Lower leg skin (tissue), 4 donors: ENCODE results near the gene LHFPL2. TPM values are rescaled to one million over a fixed set of nuclear protein-coding genes. Genes with fewer than 3 reads are reported as not detected.
A peak's percentile ranks its signal among the peaks of the same experiment; 100 is the strongest.

ENCODE experiments used
- DNase-seq, 2 donors: peaks; one replicate each; pipeline ENCODE4 v3.0.0-alpha.2; 2019; ENCODE audit warnings: low spot score in 2 of 2
- H3K4me3 ChIP-seq: fragments of 200-600 bp; sonication (generic); 2 replicates; pipeline ENCODE4 v1.5.1; 2017; ENCODE audit warnings: mild to moderate bottlenecking, low read depth; ENCODE audit not compliant: poor library complexity, severe bottlenecking
- CTCF ChIP-seq, 3 donors: fragments of 450-650 bp; IDR thresholded peaks; one replicate each; pipeline ENCODE4 v1.5.1; 2016; ENCODE audit warnings: antibody characterized with exemption in 3 of 3, mild to moderate bottlenecking in 3 of 3, moderate library complexity in 2 of 3
- POLR2A ChIP-seq, 2 donors: fragments of 450-650 bp; IDR thresholded peaks; one replicate each; pipeline ENCODE4 v1.6.1; 2016 to 2017; ENCODE audit warnings: antibody characterized with exemption in 2 of 2, mild to moderate bottlenecking in 1 of 2, moderate library complexity in 1 of 2
- WGBS, 2 donors: methylation state at CpG; one replicate each; pipeline ENCODE4 v1.1.5; 2018; 5-methylcytosine and 5-hydroxymethylcytosine counted together
- intact Hi-C: fragments of 100-400 bp; cut with DNase I; formaldehyde crosslinking; loops from one replicate; pipeline ENCODE4 v1.15.0; 2023; ENCODE audit warnings: low total_unique reads
- total RNA-seq, 4 donors: library from RNA; depleted of rRNA; stranded (reverse); fragments of >200 nt; gene quantifications; one replicate each; pipeline ENCODE4 v1.1.0, GENCODE V29; 2016

Gene LHFPL2
- total RNA-seq, 4 donors from 2014 or later: 7.3 to 11.1 (median 9.6) TPM

DNA sequence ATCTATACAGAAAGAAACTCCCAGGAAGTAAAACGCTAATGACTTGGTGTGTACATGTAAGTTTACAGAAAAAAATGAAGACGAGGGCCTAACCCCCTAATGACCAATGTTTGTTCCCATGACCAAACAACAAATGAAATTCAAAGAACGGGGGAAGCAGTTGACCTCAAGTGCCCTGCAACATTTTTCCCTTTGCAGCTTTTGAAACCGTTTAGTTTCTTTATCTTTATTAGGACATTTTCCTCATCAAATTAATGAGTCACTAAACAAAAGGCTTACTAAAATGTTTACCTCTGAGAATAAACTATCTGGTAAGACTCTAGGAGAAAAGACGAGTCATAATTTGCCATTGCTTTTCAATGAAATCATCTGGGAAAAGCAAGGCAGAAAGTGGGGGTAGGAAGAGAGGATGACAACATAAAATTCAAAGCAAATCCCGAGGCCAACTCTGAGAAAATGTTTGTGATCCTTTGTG lies 57.4 kb downstream of the LHFPL2 start:
- H3K4me3 ChIP-seq: no peak overlapping the region
- no peak for DNase-seq
- TF ChIP-seq POLR2A (IDR thresholded peaks at IDR 0.05) (no peak), CTCF (IDR thresholded peaks at IDR 0.05) (no peak)
- 46 to 58% methylated on average over 6 of the region's 6 CpGs for WGBS, 2 donors
- intact Hi-C loops: no loop called here

DNA sequence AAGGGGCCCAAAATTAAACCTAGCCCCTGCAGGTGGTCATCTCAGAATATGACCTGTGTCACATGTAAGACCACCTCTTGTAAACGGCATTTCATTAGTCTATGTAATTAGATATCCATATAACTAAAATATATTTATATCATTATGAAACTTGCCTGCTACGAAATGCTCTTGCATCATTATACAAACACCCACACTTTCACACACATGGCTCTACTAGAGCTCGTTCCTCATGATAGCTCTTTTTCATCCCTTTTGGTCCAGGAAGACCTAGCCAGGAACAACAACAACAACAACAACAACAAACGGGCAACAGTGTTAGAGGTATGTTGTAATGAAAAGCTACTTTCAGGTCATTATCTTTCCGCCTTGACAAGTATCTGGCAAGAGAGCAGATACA lies 58.6 kb downstream of the LHFPL2 start:
- no peak for DNase-seq
- no peak overlapping the region for H3K4me3 ChIP-seq
- WGBS, 2 donors: 83 to 86% methylated on average over 5 of the region's 5 CpGs
- TF ChIP-seq POLR2A (IDR thresholded peaks at IDR 0.05) (no peak), CTCF (IDR thresholded peaks at IDR 0.05) (no peak)
- intact Hi-C loops: no loop called here

DNA sequence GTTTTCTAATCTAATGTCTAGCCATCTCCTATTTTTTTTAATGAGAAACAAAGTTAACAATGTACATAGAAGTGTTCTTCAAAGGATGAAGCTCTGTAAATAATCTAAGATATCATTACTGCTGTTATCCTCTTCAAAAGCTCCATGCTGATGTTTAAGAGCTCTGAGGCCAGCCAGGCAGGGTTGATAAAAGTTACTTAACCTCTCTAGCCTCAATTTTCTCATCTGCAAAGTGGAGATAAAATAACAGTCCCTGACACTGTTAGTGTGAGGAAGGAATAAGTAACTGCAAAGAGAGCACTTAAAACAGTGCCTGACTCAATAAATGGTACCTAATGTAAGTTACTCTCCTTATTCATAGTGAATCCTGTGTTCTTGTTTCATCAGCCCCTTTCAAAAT lies 60.1 kb downstream of the LHFPL2 start:
- intact Hi-C loops: no loop called here
- no peak for TF ChIP-seq CTCF (IDR thresholded peaks at IDR 0.05)
- TF ChIP-seq POLR2A (IDR thresholded peaks at IDR 0.05): no peak
- H3K4me3 ChIP-seq: no peak overlapping the region
- DNase-seq: no peak

GRCh38 chr5:78587775-78588291 lies 60.7 kb downstream of the LHFPL2 start:
- DNase-seq: peak in 1 of 2 donors; percentile 37
- no peak for TF ChIP-seq POLR2A (IDR thresholded peaks at IDR 0.05)
- no peak for TF ChIP-seq CTCF (IDR thresholded peaks at IDR 0.05)
- intact Hi-C loops: no loop called here
- H3K4me3 ChIP-seq: no peak overlapping the region
- 55 to 57% methylated on average over 3 of the region's 3 CpGs for WGBS, 2 donors

DNA sequence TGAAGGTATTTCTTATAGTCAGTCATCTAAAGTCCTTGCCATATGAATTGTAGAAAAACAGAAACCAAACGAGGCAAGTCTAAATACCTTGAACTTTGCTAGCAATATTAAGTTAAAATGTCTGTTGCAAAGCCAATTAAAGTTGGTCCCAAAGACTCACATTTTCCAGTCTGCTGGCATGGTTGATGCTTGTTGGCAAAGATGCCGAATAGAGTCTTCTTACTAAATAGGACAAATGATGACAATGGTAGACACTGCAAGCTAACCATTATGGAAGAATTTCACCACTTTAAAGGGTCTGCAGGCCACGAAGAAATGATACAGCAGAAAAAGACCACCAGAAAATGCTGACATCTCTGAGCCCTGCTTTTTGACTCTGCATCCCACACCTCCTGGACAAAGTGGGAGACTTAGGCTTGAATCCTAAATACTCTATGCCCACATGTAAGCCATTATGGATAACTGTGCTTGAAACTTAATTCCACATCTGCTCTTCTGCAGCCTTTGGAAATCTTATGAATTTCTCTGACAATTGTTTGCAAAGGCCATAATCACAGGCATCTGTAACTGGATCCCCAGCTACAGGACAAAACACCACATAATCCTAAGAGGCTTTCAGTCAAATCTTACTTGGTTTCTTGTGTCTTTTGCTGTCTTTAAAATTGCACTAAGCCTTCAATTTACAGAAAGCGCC lies 61.3 kb downstream of the LHFPL2 start:
- TF ChIP-seq CTCF (IDR thresholded peaks at IDR 0.05) (no peak), POLR2A (IDR thresholded peaks at IDR 0.05) (no peak)
- H3K4me3 ChIP-seq: no peak overlapping the region
- WGBS, 2 donors: 49 to 58% methylated on average over 4 of the region's 4 CpGs
- intact Hi-C loops: no loop called here
- DNase-seq: no peak

DNA sequence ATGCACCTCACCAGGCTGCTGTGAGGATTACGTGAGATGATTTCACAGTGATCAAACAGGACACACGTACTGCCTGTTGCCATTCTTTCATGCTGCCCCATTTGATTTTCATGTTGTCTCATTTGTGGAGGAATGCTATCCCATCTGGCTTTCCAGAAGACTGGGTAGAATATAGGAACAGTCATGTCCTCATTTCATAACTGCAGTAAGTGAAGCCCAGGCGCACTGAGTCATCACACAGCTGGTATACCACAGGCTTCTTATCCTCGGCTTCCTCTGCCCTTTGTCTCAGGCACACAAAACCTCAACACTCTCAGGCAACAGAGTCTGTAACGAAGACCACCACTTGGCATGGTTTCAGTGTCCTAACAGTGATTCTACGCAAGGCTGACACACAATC lies 62.3 kb downstream of the LHFPL2 start:
- DNase-seq: no peak
- no peak overlapping the region for H3K4me3 ChIP-seq
- WGBS, 2 donors: 69 to 84% methylated on average over 6 of the region's 6 CpGs
- intact Hi-C loops: no loop called here
- TF ChIP-seq POLR2A (IDR thresholded peaks at IDR 0.05) (no peak), CTCF (IDR thresholded peaks at IDR 0.05) (no peak)
